SU-DHL-6 (cell line): ENCODE results near the gene CMBL.

Source experiments
- EZH2phosphoT487 ChIP-seq: fragments of 200-600 bp; sonication (generic), shearing (Covaris generic); conservative IDR thresholded peaks from 2 replicates; pipeline ENCODE4 v1.6.1; 2018; ENCODE audit warnings: mild to moderate bottlenecking, antibody characterized with exemption, low read length, moderate library complexity, mixed read lengths
- TF ChIP-seq, protein P1 (sequence below): fragments of 200-600 bp; sonication (generic); IDR thresholded peaks from one replicate; pipeline ENCODE4 v1.5.1; 2017; ENCODE audit warnings: antibody characterized with exemption, mild to moderate bottlenecking, low read length, moderate library complexity; ENCODE audit not compliant: insufficient read depth, poor library complexity, severe bottlenecking

DNA sequence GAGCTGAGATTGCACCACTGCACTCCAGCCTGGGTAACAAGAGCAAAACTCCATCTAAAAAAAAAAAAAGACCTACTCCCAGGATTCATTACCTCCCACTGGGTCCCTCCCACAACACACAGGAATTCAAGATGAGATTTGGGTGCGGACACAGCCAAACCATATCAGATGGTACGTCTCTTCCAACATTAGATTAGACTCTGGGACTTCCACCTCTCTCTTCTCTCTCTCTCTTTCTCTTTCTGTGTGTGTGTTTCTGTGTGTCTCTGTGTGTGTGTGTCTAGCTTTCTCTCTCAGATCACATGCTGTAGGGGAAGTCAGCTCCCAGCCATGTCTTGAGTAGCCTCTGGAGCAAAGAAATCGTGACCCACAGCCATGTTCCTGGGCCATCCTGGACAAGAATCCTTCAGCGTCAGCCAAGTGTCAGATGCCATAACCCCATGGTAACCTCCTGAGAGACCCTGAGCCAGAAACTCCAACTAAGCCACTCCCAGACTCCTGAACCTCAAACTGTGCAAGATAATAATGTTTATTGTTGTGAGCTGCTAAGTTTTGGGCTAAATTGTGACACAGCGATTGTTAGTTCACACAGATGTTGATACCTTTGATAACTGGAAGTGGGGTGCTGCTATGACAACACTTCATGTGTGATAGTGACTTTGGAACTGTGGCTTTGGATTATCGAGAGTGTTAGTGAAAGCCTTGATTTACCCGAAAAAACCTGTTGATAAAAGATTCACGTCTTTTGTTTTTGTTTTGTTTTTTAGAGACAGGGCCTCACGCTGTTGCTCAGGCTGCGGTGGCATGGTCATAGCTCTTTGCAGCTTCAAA, 4.1 kb upstream of the CMBL start:
- TF ChIP-seq, protein P1, sequence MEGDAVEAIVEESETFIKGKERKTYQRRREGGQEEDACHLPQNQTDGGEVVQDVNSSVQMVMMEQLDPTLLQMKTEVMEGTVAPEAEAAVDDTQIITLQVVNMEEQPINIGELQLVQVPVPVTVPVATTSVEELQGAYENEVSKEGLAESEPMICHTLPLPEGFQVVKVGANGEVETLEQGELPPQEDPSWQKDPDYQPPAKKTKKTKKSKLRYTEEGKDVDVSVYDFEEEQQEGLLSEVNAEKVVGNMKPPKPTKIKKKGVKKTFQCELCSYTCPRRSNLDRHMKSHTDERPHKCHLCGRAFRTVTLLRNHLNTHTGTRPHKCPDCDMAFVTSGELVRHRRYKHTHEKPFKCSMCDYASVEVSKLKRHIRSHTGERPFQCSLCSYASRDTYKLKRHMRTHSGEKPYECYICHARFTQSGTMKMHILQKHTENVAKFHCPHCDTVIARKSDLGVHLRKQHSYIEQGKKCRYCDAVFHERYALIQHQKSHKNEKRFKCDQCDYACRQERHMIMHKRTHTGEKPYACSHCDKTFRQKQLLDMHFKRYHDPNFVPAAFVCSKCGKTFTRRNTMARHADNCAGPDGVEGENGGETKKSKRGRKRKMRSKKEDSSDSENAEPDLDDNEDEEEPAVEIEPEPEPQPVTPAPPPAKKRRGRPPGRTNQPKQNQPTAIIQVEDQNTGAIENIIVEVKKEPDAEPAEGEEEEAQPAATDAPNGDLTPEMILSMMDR, result no peak
- no peak for TF ChIP-seq EZH2phosphoT487
